HepG2 (cell line): Measurements from ENCODE around the gene CHMP4B. TPM values are rescaled to one million over a fixed set of nuclear protein-coding genes. Genes with fewer than 3 reads are reported as not detected.

Source experiments
- BRD4 ChIP-seq: sonication (generic); formaldehyde crosslinking; IDR thresholded peaks from 2 replicates; pipeline ENCODE4 v1.4.0; 2020; ENCODE audit warnings: missing genetic modification reagents
- EED ChIP-seq: sonication (generic); formaldehyde crosslinking; IDR thresholded peaks from 2 replicates; pipeline ENCODE4 v1.5.0; 2020; ENCODE audit warnings: mild to moderate bottlenecking, missing genetic modification reagents
- KAT8 ChIP-seq: IDR thresholded peaks from 2 replicates; pipeline ENCODE4 v1.6.1; 2016; ENCODE audit warnings: missing genetic modification reagents, missing compliant biosample characterization
- KDM5A ChIP-seq: fragments of 200-600 bp; sonication (generic); IDR thresholded peaks from 2 replicates; pipeline ENCODE4 v1.7.0; 2018; ENCODE audit warnings: antibody characterized with exemption, mild to moderate bottlenecking, low read length, borderline replicate concordance
- NFKBIZ ChIP-seq: IDR thresholded peaks from 2 replicates; pipeline ENCODE4 v1.6.1; 2018; ENCODE audit warnings: missing genetic modification reagents, missing compliant biosample characterization
- RFX3 ChIP-seq: IDR thresholded peaks from 2 replicates; pipeline ENCODE4 v1.6.1; 2016; ENCODE audit warnings: missing biosample characterization, missing genetic modification reagents
- TAF15 ChIP-seq: fragments of 200-400 bp; formaldehyde crosslinking; IDR thresholded peaks from one replicate; pipeline ENCODE4 v1.6.1; 2018; ENCODE audit warnings: mild to moderate bottlenecking, low read depth, low read length; ENCODE audit not compliant: poor library complexity, severe bottlenecking
- THAP11 ChIP-seq: IDR thresholded peaks from 2 replicates; pipeline ENCODE4 v1.6.1; 2016; ENCODE audit warnings: missing biosample characterization, missing genetic modification reagents
- THYN1 ChIP-seq: sonication (generic); formaldehyde crosslinking; IDR thresholded peaks from 2 replicates; pipeline ENCODE4 v1.8.1; 2023; ENCODE audit warnings: low read depth, mild to moderate bottlenecking, moderate library complexity, missing genetic modification reagents, borderline replicate concordance
- ZNF451 ChIP-seq: sonication (generic); formaldehyde crosslinking; IDR thresholded peaks from 2 replicates; pipeline ENCODE4 v1.5.0; 2020; ENCODE audit warnings: mild to moderate bottlenecking, missing genetic modification reagents
- ZNF550 ChIP-seq: sonication (generic); formaldehyde crosslinking; IDR thresholded peaks from 2 replicates; pipeline ENCODE4 v1.4.0; 2020; ENCODE audit warnings: mild to moderate bottlenecking, missing genetic modification reagents, borderline replicate concordance
- ZNF788 ChIP-seq: sonication (generic); formaldehyde crosslinking; IDR thresholded peaks from 2 replicates; pipeline ENCODE4 v1.5.0; 2020; ENCODE audit warnings: mild to moderate bottlenecking, missing genetic modification reagents, borderline replicate concordance
- ZNF790 ChIP-seq: sonication (generic); formaldehyde crosslinking; IDR thresholded peaks from 2 replicates; pipeline ENCODE4 v1.8.0; 2022; ENCODE audit warnings: missing genetic modification reagents, mild to moderate bottlenecking, borderline replicate concordance
- polyA plus RNA-seq, 8 experiments: library from polyadenylated mRNA; depleted of rRNA in 3 of 8; stranded (reverse) in 7 of 8; unstranded in 1 of 8; fragments of >200 nt; fragmentation: Illumina TruSeq in 4 of 8; extraction: Trizol in 4 of 8; gene quantifications; 2 replicates each; pipeline versions ENCODE4 v1.2.1 to v1.2.3, GENCODE V29; 2011 to 2016; ENCODE audit warnings: low read depth in 4 of 8, missing spikeins in 1 of 8, mixed read lengths in 1 of 8; ENCODE audit not compliant: insufficient read depth in 1 of 8
- total RNA-seq, 5 experiments: library from RNA; depleted of rRNA; stranded (reverse); fragments of >200 nt; fragmentation: Illumina TruSeq; extraction: Trizol; gene quantifications; 2 replicates each; pipeline ENCODE4 v1.2.3, GENCODE V29; 2016; ENCODE audit warnings: low read depth in 1 of 5
- TF ChIP-seq, protein P1 (sequence below): sonication (generic); formaldehyde crosslinking; IDR thresholded peaks from 2 replicates; pipeline ENCODE4 v1.4.0; 2020; ENCODE audit warnings: mild to moderate bottlenecking, missing genetic modification reagents
- TF ChIP-seq, protein P2 (sequence below): sonication (generic); formaldehyde crosslinking; IDR thresholded peaks from 2 replicates; pipeline ENCODE4 v1.5.1; 2020; ENCODE audit warnings: mild to moderate bottlenecking, moderate library complexity, missing genetic modification reagents
- TF ChIP-seq, protein P3 (sequence below): IDR thresholded peaks from 2 replicates; pipeline ENCODE4 v1.6.1; 2012; ENCODE audit warnings: inconsistent platforms
- TF ChIP-seq, protein P4 (sequence below): IDR thresholded peaks from 2 replicates; pipeline ENCODE4 v1.6.1; 2018; ENCODE audit warnings: missing genetic modification reagents
- TF ChIP-seq, protein P5 (sequence below): sonication (generic); formaldehyde crosslinking; IDR thresholded peaks from 2 replicates; pipeline ENCODE4 v1.5.0; 2020; ENCODE audit warnings: mild to moderate bottlenecking, missing genetic modification reagents, borderline replicate concordance

Gene CHMP4B
- total and polyA plus RNA-seq, 2 of the 13 experiments (the other 11 are each of a cell fraction or from before 2014, with no cell fraction given) = 40.1 to 45.6 TPM

DNA sequence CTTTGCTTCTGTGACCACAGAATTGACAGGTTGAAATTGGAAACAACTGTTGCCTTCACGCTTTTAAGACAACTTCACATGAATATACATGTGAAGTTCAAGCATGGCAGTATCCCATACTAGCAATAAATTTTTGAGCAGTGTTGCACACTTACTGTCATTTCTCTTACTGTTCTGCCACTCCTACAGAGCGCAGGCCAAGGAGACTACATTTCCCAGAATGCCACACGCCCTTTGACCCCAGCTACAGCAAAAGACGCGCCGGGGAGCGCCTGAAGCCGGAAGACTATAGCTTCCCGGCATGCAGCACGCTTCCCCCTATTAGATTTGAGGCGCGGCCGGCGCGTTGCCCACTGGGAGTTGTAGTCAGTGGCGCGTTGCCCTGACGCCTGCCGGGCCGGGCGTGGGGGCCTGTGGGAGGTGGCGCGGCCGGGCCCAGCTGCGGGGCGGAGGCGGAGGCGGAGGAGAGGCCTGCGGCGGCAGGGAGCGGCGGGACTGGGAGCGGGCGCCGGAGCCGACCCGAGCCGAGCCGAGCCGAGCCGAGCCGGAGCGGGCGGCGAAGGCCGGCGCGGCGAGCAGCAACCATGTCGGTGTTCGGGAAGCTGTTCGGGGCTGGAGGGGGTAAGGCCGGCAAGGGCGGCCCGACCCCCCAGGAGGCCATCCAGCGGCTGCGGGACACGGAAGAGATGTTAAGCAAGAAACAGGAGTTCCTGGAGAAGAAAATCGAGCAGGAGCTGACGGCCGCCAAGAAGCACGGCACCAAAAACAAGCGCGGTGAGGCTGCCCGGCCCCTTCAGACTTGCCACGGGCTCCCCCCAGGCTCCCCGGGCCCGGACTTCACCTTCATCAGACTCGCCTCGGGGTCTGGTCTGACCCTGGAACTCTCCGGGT lies at the start of gene CHMP4B (continued):
- TF ChIP-seq, protein P1, sequence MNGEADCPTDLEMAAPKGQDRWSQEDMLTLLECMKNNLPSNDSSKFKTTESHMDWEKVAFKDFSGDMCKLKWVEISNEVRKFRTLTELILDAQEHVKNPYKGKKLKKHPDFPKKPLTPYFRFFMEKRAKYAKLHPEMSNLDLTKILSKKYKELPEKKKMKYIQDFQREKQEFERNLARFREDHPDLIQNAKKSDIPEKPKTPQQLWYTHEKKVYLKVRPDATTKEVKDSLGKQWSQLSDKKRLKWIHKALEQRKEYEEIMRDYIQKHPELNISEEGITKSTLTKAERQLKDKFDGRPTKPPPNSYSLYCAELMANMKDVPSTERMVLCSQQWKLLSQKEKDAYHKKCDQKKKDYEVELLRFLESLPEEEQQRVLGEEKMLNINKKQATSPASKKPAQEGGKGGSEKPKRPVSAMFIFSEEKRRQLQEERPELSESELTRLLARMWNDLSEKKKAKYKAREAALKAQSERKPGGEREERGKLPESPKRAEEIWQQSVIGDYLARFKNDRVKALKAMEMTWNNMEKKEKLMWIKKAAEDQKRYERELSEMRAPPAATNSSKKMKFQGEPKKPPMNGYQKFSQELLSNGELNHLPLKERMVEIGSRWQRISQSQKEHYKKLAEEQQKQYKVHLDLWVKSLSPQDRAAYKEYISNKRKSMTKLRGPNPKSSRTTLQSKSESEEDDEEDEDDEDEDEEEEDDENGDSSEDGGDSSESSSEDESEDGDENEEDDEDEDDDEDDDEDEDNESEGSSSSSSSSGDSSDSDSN (CRISPR knock-in tag) = peak; percentile 93
- TF ChIP-seq EED (CRISPR knock-in tag) (peak; percentile 93), KDM5A (peak; percentile 37; the same call in 1 of the 2 replicates), THAP11 (peak; percentile 98), ZNF788 (CRISPR knock-in tag) (peak; percentile 66), THYN1 (peak; percentile 74; the same call in 1 of the 2 replicates), RFX3 (CRISPR knock-in tag) (peak; percentile 62), NFKBIZ (CRISPR knock-in tag) (peak; percentile 79), ZNF790 (CRISPR knock-in tag) (peak; percentile 98), ZNF550 (CRISPR knock-in tag) (0 out of 2 replicates have a peak, but pooled peaks have one; percentile 28), ZNF451 (CRISPR knock-in tag) (0 out of 2 replicates have a peak, but pooled peaks have one; percentile 73), BRD4 (no peak; the same call in 1 of the 2 replicates), TAF15 (peak; percentile 48), KAT8 (CRISPR knock-in tag) (peak; percentile 97)
- TF ChIP-seq, protein P2, sequence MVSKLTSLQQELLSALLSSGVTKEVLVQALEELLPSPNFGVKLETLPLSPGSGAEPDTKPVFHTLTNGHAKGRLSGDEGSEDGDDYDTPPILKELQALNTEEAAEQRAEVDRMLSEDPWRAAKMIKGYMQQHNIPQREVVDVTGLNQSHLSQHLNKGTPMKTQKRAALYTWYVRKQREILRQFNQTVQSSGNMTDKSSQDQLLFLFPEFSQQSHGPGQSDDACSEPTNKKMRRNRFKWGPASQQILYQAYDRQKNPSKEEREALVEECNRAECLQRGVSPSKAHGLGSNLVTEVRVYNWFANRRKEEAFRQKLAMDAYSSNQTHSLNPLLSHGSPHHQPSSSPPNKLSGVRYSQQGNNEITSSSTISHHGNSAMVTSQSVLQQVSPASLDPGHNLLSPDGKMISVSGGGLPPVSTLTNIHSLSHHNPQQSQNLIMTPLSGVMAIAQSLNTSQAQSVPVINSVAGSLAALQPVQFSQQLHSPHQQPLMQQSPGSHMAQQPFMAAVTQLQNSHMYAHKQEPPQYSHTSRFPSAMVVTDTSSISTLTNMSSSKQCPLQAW (CRISPR knock-in tag) = peak; percentile 92; the same call in 1 of the 2 replicates
- TF ChIP-seq, protein P3, sequence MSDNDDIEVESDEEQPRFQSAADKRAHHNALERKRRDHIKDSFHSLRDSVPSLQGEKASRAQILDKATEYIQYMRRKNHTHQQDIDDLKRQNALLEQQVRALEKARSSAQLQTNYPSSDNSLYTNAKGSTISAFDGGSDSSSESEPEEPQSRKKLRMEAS = peak; percentile 88
- TF ChIP-seq, protein P4, sequence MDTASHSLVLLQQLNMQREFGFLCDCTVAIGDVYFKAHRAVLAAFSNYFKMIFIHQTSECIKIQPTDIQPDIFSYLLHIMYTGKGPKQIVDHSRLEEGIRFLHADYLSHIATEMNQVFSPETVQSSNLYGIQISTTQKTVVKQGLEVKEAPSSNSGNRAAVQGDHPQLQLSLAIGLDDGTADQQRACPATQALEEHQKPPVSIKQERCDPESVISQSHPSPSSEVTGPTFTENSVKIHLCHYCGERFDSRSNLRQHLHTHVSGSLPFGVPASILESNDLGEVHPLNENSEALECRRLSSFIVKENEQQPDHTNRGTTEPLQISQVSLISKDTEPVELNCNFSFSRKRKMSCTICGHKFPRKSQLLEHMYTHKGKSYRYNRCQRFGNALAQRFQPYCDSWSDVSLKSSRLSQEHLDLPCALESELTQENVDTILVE (CRISPR knock-in tag) = peak; percentile 98
- TF ChIP-seq, protein P5, sequence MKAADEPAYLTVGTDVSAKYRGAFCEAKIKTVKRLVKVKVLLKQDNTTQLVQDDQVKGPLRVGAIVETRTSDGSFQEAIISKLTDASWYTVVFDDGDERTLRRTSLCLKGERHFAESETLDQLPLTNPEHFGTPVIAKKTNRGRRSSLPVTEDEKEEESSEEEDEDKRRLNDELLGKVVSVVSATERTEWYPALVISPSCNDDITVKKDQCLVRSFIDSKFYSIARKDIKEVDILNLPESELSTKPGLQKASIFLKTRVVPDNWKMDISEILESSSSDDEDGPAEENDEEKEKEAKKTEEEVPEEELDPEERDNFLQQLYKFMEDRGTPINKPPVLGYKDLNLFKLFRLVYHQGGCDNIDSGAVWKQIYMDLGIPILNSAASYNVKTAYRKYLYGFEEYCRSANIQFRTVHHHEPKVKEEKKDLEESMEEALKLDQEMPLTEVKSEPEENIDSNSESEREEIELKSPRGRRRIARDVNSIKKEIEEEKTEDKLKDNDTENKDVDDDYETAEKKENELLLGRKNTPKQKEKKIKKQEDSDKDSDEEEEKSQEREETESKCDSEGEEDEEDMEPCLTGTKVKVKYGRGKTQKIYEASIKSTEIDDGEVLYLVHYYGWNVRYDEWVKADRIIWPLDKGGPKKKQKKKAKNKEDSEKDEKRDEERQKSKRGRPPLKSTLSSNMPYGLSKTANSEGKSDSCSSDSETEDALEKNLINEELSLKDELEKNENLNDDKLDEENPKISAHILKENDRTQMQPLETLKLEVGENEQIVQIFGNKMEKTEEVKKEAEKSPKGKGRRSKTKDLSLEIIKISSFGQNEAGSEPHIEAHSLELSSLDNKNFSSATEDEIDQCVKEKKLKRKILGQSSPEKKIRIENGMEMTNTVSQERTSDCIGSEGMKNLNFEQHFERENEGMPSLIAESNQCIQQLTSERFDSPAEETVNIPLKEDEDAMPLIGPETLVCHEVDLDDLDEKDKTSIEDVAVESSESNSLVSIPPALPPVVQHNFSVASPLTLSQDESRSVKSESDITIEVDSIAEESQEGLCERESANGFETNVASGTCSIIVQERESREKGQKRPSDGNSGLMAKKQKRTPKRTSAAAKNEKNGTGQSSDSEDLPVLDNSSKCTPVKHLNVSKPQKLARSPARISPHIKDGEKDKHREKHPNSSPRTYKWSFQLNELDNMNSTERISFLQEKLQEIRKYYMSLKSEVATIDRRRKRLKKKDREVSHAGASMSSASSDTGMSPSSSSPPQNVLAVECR = peak; percentile 93; the same call in 1 of the 2 replicates
